Activated CD8-positive, alpha-beta memory T cell treated with anti-CD3 and anti-CD28 coated beads for 1 hour (primary cell): Measurements from ENCODE around the gene TMEM183A.

Source experiments
- DNase-seq, 2 donors: peaks; one replicate each; pipeline ENCODE4 v3.0.0-alpha.2; 2020; ENCODE audit warnings: low read depth in 1 of 2; ENCODE audit errors: extremely low read depth in 1 of 2

The TMEM183A gene

DNA sequence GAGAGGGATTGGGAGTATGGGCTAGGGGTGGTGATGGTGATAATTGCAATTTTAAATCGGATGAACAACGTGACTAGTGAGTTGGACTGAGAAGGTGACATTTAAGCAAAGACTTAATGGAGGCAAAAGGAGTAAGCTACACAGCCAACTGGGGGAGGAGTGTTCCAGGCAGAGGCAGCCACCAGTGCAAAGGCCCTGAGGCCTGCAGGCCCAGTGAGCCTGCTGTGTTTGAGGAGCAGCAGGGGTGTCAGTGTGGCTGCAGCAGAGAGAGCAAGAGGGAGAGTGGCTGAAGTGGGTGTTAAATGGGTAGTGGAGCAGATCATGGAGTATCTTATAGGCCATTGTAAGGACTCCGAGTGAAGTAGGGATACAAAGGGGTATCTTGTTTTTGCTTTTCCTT lies 59.8 kb downstream of the TMEM183A start:
- DNase-seq: no peak

GRCh38 chr1:203069030-203069747 lies 62.0 kb downstream of the TMEM183A start:
- no peak for DNase-seq

DNA sequence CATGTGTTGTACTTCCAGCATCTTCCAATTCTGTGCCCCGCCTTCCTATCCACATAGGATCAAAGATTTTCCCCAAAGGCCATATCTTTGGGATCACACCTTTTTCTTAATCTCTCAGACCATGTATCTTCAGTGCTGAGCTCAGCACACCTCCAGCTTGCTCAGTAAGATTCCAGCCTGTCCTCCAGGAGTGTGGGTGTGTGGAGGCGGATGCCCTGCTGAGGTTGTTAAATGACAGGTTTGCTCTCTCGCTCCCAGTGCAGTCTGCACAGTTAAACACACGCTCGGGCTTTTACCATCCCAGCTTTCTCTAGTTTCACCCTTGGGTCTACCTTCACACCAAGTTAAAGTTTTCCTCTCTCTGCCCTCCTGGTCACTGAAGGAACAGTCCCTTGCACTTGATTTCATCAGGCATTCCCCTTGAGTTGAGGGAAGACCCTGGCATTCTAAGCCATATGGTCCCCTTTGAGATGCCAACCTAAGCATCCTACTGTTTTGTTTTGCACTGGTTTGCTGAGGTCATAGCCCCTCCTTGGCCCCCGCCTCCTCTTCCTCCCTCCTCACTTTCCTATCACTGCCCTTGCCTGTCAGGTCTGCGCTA lies 64.9 kb downstream of the TMEM183A start:
- DNase-seq: no peak

- DNase-seq: no peak
These were observed 65.7 kb downstream of the TMEM183A start for GRCh38 chr1:203072911-203073310.

GRCh38 chr1:203073469-203073868 lies 66.3 kb downstream of the TMEM183A start:
- no peak for DNase-seq
